RWPE1 (cell line): ENCODE results near the gene FGF22.
A peak's percentile ranks its signal among the peaks of the same experiment; 100 is the strongest.

ENCODE experiments used
- CTCF ChIA-PET: fragments of 350-600 bp; sonication (Branson Sonifier 250); formaldehyde crosslinking; extraction: SDS; loops from one replicate; lab custom pipeline; 2021; lab: Yijun Ruan, JAX
- POLR2A ChIA-PET: fragments of 400-600 bp; formaldehyde crosslinking; extraction: SDS; loops from one replicate; lab custom pipeline; 2020; ENCODE audit warnings: antibody characterized with exemption; ENCODE audit not compliant: low non-redundant PET; lab: Yijun Ruan, JAX
- DNase-seq: peaks from one replicate; pipeline ENCODE4 v3.0.0; 2012; ENCODE audit warnings: low spot score
- H3K27ac ChIP-seq: fragments of 450-650 bp; 2 replicates; pipeline ENCODE4 v1.5.1; 2017
- CTCF ChIP-seq: fragments of 450-650 bp; conservative IDR thresholded peaks from 2 replicates; pipeline ENCODE4 v1.5.1; 2017; ENCODE audit warnings: low read depth, mild to moderate bottlenecking

Gene FGF22

GRCh38 chr19:639253-640160 is at the start of gene FGF22:
Gene FGF22 (plus strand): TSS chr19:639879. CDS start chr19:639926, 47 bp downstream.
- ChIA-PET CTCF (no interaction called here), POLR2A (no interaction called here)
- no peak for TF ChIP-seq CTCF
- peak; percentile 94 for DNase-seq
- H3K27ac ChIP-seq: no peak within 1 kb of the TSS; the same call in 1 of the 2 replicates

- DNase-seq: no peak
- no peak overlapping the region for H3K27ac ChIP-seq
Observed at GRCh38 chr19:590396-590745, 49.3 kb upstream of the FGF22 start.

GRCh38 chr19:590750-591098 is 49.0 kb upstream of the FGF22 start:
- POLR2A ChIA-PET: no interaction called here
- no peak overlapping the region for H3K27ac ChIP-seq
- CTCF ChIA-PET: no interaction called here
- no peak for TF ChIP-seq CTCF
- no peak for DNase-seq

More at GRCh38 chr19:590396-590745, 49.3 kb upstream of the FGF22 start:
- ChIA-PET CTCF (no interaction called here), POLR2A (no interaction called here)
- TF ChIP-seq CTCF: no peak

- ChIA-PET POLR2A (no interaction called here), CTCF (interaction anchor here (0.7 kb wide), 1 partner anchor 37 kb away, joined by 3 read pairs; no protein-coding TSS in a partner anchor)
- H3K27ac ChIP-seq: no peak overlapping the region
- no peak for DNase-seq
- TF ChIP-seq CTCF: no peak
Observed at GRCh38 chr19:591099-591958, 48.4 kb upstream of the FGF22 start.

- ChIA-PET CTCF (interaction anchor here (0.5 to 0.7 kb wide), 2 partner anchors 18 to 36 kb away, joined by 3 to 4 read pairs; no protein-coding TSS in a partner anchor), POLR2A (no interaction called here)
- H3K27ac ChIP-seq: no peak overlapping the region
Observed at GRCh38 chr19:592101-592500, 47.6 kb upstream of the FGF22 start.

More at GRCh38 chr19:592101-592500, 47.6 kb upstream of the FGF22 start:
- no peak for DNase-seq
- TF ChIP-seq CTCF: no peak
